ENCODE measurements around the gene ARID1B. TPM values are rescaled to one million over a fixed set of nuclear protein-coding genes. Genes with fewer than 3 reads are reported as not detected.
A peak's percentile ranks its signal among the peaks of the same experiment; 100 is the strongest.

Gene ARID1B
- total RNA-seq, 2 donors from 2014 or later, result 66.7 to 67.3 TPM

DNA sequence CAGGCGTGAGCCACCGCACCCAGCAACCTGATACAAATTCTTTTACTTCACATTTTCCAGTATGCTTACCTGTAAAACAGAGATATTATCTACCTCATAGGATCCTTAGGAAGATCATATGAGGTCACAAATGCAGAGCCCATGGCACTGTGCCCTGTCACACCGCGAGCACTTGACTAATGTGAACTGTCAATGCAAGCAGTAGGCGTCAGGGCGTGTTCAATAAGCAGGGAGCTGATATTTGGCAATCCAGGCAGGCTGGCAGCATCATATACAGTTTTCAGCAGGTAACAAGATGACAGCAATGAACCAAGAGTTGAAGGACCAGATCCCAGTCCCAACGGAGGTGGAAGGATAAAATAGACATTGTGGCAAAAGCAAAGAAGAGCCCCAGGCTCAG, 14.6 kb upstream of the ARID1B start:
- no peaks in the 10 kb centered on the region for H3K36me3 Mint-ChIP-seq (ENCODE audit: low read depth)
- H3K27ac Mint-ChIP-seq, result no peak overlapping the region
- H3K27me3 Mint-ChIP-seq, result peaks cover 3% of the 10 kb centered on the region
- H3K4me1 Mint-ChIP-seq, result peaks cover 1% of the 10 kb centered on the region
- H3K4me3 Mint-ChIP-seq, result no peak overlapping the region
- ATAC-seq (replicated peaks), result no peak
- H3K9me3 Mint-ChIP-seq, result peaks cover 3% of the 10 kb centered on the region

DNA sequence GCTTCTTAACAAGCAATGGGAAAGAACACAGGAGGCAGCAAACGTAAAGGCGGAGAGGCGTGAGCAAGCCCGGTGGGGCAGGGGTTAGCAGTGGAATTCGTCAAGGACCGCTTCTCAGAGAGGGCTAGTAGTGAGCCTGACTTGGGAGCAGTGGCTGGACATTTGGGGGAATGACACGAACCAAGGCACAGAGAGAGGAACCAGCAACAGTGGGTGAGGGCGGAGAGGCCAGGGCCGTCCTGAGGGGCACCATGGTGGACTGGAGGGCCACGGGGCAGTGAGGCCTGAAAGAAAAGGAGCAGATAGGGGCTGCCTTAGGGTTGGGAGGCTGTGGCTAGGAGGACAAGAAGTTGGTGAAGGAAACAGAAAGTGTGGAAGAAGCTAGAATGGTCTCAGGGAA, 12.1 kb upstream of the ARID1B start:
- Mint-ChIP-seq H3K36me3 (ENCODE audit: low read depth) (no peaks in the 10 kb centered on the region), H3K4me3 (no peak overlapping the region), H3K4me1 (peaks cover 3% of the 10 kb centered on the region), H3K27ac (no peak overlapping the region), H3K27me3 (peaks cover 3% of the 10 kb centered on the region), H3K9me3 (peaks cover 3% of the 10 kb centered on the region)
- ATAC-seq (replicated peaks), result no peak

DNA sequence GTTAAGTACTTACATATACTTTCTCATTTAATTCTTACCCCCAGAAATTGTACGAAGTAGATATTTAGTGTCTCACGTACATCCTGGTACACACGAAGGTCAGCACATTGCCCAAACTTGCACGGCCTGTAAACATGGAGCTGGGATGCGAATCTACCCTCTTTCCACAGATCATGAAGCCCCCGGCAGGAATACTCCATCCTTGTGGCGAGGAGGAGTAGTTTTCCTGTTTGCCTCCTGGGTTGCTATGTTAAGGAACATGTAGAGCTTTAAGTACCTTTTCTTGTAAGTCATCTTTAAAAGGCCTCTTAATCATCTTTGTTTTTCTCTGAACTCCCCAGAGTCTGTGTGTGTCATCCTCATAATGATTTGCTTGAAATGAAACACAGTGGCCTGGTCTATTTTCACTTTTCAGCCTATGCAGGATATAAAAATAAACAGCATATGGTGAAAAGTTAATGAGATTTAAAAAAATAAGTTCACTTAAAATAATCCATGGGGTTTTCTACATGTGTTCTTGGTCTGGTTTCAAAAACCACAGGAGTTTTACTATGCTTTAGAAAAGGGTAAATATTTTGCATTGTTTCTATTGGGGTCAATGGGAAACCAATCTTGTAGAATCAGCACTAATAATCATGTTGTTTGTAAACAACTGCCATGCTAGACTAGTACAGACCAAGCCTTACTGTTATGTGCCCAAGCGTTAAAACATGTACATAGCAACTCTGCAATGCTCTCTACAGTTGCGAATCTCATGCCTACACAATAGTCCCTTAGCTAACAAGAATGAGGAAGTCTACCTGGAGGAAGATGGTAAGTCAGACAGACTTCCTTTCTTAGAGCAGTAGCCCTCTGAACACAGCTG, 9.3 kb upstream of the ARID1B start:
- Mint-ChIP-seq H3K9me3 (peaks cover 3% of the 10 kb centered on the region), H3K36me3 (ENCODE audit: low read depth) (no peaks in the 10 kb centered on the region), H3K27me3 (no peaks in the 10 kb centered on the region), H3K4me3 (no peak overlapping the region), H3K27ac (peak overlapping the region; percentile 54), H3K4me1 (peaks cover 3% of the 10 kb centered on the region)
- peak; percentile 75 for ATAC-seq (replicated peaks)

DNA sequence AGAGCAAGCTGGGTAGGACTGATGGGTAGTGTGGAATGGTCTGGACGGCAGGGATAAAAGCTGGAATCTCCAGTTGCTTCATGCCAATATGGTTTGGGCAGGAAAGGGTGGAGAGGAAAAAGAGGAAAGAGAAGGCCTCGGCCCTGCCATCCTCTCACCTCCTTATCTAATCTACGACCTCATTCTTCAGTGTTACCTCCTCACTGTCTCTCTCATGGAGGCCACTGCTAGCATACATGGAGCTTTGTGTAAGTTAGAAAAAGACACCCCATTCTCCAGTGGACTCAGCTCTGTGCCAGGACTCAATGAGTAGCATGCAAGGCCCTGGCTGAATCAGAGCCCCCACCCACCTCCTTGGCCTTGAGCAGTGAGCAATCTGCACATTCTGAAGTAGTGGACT, 6.1 kb upstream of the ARID1B start:
- H3K27ac Mint-ChIP-seq, result no peak overlapping the region

DNA sequence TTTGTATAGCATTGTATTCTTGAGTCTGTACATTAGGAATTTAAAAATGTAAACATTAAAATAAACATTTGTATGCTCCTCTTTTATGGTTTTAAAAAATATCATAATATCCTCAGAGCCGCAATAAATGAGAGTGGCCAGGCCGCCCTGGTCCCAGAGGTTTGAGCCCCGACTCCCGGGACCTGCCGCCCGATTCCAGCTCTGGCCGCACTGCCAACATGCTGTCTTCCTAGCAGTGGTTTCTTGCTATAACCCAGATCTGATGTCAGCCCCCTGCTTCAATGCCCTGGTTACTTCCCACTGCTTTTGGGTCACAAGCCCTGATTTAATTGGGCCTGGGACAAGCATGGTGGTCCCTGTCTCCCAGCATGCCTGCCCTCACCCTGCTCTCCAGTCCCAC, 5.4 kb upstream of the ARID1B start:
- H3K4me1 Mint-ChIP-seq, result peaks cover 9% of the 10 kb centered on the region
- peaks cover 5% of the 10 kb centered on the region for H3K36me3 Mint-ChIP-seq (ENCODE audit: low read depth)
- no peak for ATAC-seq (replicated peaks)
- H3K4me3 Mint-ChIP-seq, result no peak overlapping the region
- H3K27ac Mint-ChIP-seq, result no peak overlapping the region
- no peaks in the 10 kb centered on the region for H3K9me3 Mint-ChIP-seq
- H3K27me3 Mint-ChIP-seq, result no peaks in the 10 kb centered on the region

More for the DNA sequence above, 6.1 kb upstream of the ARID1B start:
- Mint-ChIP-seq H3K4me1 (peaks cover 9% of the 10 kb centered on the region), H3K27me3 (no peaks in the 10 kb centered on the region), H3K4me3 (no peak overlapping the region), H3K36me3 (ENCODE audit: low read depth) (no peaks in the 10 kb centered on the region), H3K9me3 (peaks cover 3% of the 10 kb centered on the region)
- no peak for ATAC-seq (replicated peaks)

DNA sequence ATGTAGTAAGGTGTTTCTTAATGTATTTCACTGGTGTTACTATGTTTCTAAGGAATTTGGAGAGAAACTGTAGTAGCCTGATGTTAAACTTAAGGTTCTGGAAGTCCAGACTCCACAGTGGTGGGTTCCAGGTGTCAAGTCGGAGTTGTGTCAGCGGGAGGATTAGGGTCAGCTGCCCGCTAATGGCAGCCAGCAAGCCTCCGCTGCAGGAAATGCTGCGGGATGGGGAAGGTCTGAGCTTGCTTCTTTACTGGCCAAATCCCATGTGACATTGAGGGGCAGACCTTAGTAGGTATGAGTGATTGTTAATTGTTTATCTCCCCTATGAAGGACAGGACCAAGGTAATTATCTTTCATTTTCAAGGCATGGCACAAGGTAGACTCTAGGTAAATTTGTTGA, 3.7 kb upstream of the ARID1B start:
- Mint-ChIP-seq H3K9me3 (no peaks in the 10 kb centered on the region), H3K4me1 (peaks cover 6% of the 10 kb centered on the region), H3K27ac (no peak overlapping the region), H3K27me3 (no peaks in the 10 kb centered on the region), H3K4me3 (no peak overlapping the region), H3K36me3 (ENCODE audit: low read depth) (peaks cover 12% of the 10 kb centered on the region)
- ATAC-seq (replicated peaks), result no peak

DNA sequence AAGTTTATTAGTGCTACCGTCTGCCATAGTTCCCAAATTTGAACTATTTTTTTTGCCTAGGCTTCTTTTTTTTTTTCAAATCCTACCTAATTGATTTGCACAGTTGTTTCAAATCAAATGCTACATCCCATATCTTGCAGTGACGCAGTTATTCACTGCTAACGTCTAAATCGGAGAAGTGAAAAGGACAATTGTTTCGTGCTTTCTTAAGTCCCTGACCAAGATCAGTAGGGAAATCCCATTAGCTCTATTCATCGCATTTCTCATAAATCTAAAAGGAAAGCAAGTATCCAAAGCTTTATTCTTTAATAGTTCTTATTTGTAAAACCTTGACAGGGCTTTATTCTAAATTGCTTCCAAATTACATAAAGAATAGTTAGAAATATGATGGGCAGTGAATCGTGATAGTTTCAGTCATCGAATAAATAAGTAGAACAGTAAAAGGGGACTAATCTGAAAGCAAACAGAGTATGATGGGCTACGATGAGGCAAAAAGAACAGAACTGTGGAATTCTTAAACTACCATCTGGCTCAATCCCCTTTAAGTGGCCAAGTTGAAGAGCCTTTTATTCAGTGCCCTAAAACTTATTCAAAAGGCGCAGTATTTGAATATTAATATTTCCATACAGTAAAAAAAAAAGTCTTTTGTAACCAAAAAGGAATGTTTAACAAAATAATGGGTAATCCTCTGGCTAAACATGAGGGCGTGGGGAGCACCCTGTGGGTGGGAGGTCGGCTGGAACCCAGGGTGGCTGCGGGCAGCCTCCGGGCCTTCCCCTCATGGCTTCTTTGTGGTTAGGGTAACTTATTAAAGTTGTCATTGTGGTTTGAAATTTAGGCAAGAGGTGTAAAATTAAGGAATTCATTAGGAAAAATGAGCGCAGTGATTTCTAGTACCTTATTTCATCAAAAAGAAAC, 3.0 kb upstream of the ARID1B start:
- H3K4me1 Mint-ChIP-seq, result peaks cover 6% of the 10 kb centered on the region
- H3K36me3 Mint-ChIP-seq (ENCODE audit: low read depth), result peaks cover 12% of the 10 kb centered on the region
- H3K9me3 Mint-ChIP-seq, result no peaks in the 10 kb centered on the region
- ATAC-seq (replicated peaks), result no peak
- no peak overlapping the region for H3K4me3 Mint-ChIP-seq
- no peak overlapping the region for H3K27ac Mint-ChIP-seq
- H3K27me3 Mint-ChIP-seq, result no peaks in the 10 kb centered on the region

DNA sequence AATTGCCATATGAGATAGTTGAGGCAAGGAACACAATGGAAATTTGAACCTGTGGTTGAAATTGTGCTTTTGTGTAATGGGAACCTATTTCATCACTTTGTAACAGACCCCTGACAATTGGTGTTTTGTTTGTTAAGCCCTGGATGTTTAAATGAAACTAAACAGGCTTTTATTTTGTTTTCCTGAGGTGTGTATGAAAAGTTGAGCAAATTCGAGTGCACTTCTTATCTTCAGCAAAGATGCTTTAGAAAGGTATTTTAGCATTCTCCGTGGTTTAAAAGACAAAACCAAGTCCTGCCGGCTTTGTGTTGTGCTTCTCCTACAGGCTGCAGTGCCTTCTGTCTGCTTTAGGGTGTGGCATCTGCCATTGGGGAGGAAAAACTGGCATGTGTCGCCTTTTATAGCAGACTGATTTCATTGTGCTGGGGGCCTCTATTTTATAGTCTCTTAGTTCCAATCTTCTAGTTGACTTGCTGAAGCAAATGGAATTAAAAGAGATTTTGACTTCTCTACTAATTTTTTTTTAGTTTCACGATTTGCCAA, 2.2 kb upstream of the ARID1B start:
- H3K4me1 Mint-ChIP-seq, result peaks cover 6% of the 10 kb centered on the region
- no peaks in the 10 kb centered on the region for H3K27me3 Mint-ChIP-seq
- peaks cover 13% of the 10 kb centered on the region for H3K36me3 Mint-ChIP-seq (ENCODE audit: low read depth)
- ATAC-seq (replicated peaks), result no peak
- H3K27ac Mint-ChIP-seq, result no peak overlapping the region
- no peaks in the 10 kb centered on the region for H3K9me3 Mint-ChIP-seq
- no peak overlapping the region for H3K4me3 Mint-ChIP-seq

DNA sequence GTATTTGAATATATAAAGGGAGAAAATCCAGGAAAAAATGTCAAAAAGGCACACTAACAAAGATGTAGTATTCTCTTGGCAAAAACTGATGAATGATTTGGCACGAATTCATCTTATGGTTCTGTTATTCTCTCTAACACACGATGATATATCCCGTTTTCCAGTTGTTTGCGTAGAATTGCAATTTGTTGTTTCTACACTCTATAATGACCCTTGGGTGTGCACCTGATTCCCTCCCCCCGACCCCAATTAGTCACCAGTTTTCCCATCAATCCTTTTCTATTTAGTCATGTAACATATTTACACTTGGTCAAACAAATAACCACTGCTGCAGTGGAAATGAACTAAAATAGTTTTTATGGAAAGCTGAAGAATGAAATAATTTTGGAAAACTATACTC, 1.5 kb upstream of the ARID1B start:
- no peaks in the 10 kb centered on the region for H3K27me3 Mint-ChIP-seq
- H3K36me3 Mint-ChIP-seq (ENCODE audit: low read depth), result peaks cover 20% of the 10 kb centered on the region
- no peak overlapping the region for H3K27ac Mint-ChIP-seq
- no peaks in the 10 kb centered on the region for H3K9me3 Mint-ChIP-seq
- ATAC-seq (replicated peaks), result no peak
- H3K4me3 Mint-ChIP-seq, result peak overlapping the region; percentile 92
- peaks cover 6% of the 10 kb centered on the region for H3K4me1 Mint-ChIP-seq

DNA sequence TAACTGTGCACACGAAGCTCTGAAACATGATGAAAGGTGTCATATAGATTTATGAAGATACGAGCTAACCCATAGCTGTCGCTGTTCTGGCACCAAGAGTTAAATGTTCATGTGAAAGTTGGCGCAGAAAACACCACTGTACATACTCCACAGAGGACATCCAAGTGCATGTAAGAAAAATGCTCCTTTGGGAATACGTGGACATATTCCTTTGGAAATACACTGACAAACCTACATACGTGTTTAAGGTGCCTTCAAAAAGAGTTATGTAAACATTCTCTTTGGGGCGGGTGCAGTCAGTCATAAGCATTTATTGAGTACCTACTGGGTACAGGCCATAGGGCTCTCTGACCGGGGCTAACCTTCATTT, 723 bp upstream of the ARID1B start:
- Mint-ChIP-seq H3K27me3 (no peaks in the 10 kb centered on the region), H3K9me3 (no peaks in the 10 kb centered on the region), H3K4me1 (peaks cover 6% of the 10 kb centered on the region)

DNA sequence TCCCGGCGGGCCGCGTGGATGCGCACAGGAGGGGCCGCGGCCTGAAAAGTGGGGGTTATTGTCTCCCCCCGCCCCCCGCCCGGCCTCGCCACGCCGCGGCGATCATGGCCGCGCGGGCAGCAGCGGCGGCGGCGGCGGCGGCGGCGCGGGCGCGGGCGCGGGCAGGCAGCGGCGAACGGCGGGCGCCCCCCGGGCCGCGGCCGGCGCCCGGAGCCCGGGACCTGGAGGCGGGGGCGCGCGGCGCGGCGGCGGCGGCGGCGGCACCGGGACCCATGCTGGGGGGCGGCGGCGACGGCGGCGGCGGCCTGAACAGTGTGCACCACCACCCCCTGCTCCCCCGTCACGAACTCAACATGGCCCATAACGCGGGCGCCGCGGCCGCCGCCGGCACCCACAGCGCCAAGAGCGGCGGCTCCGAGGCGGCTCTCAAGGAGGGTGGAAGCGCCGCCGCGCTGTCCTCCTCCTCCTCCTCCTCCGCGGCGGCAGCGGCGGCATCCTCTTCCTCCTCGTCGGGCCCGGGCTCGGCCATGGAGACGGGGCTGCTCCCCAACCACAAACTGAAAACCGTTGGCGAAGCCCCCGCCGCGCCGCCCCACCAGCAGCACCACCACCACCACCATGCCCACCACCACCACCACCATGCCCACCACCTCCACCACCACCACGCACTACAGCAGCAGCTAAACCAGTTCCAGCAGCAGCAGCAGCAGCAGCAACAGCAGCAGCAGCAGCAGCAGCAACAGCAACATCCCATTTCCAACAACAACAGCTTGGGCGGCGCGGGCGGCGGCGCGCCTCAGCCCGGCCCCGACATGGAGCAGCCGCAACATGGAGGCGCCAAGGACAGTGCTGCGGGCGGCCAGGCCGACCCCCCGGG, 637 bp downstream of the ARID1B start:
- Mint-ChIP-seq H3K4me1 (peaks cover 6% of the 10 kb centered on the region), H3K27me3 (no peaks in the 10 kb centered on the region), H3K4me3 (peak overlapping the region; percentile 92), H3K27ac (peak overlapping the region; percentile 94), H3K9me3 (no peaks in the 10 kb centered on the region), H3K36me3 (ENCODE audit: low read depth) (peaks cover 34% of the 10 kb centered on the region)
- peak; percentile 30 for ATAC-seq (replicated peaks)

More for the DNA sequence above, 723 bp upstream of the ARID1B start:
- no peak for ATAC-seq (replicated peaks)
- H3K36me3 Mint-ChIP-seq (ENCODE audit: low read depth), result peaks cover 27% of the 10 kb centered on the region
- peak overlapping the region; percentile 94 for H3K27ac Mint-ChIP-seq
- H3K4me3 Mint-ChIP-seq, result peak overlapping the region; percentile 92

DNA sequence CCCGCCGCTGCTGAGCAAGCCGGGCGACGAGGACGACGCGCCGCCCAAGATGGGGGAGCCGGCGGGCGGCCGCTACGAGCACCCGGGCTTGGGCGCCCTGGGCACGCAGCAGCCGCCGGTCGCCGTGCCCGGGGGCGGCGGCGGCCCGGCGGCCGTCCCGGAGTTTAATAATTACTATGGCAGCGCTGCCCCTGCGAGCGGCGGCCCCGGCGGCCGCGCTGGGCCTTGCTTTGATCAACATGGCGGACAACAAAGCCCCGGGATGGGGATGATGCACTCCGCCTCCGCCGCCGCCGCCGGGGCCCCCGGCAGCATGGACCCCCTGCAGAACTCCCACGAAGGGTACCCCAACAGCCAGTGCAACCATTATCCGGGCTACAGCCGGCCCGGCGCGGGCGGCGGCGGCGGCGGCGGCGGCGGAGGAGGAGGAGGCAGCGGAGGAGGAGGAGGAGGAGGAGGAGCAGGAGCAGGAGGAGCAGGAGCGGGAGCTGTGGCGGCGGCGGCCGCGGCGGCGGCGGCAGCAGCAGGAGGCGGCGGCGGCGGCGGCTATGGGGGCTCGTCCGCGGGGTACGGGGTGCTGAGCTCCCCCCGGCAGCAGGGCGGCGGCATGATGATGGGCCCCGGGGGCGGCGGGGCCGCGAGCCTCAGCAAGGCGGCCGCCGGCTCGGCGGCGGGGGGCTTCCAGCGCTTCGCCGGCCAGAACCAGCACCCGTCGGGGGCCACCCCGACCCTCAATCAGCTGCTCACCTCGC, 1.5 kb downstream of the ARID1B start:
- Mint-ChIP-seq H3K9me3 (no peaks in the 10 kb centered on the region), H3K4me3 (peak overlapping the region; percentile 92), H3K27ac (peak overlapping the region; percentile 94), H3K4me1 (peaks cover 8% of the 10 kb centered on the region), H3K36me3 (ENCODE audit: low read depth) (peaks cover 34% of the 10 kb centered on the region), H3K27me3 (no peaks in the 10 kb centered on the region)
- ATAC-seq (replicated peaks), result peak; percentile 2

Measured in activated T-helper 17 cell treated with anti-CD3 and anti-CD28 coated beads, Interleukin-2, amount 50 U/mL, for 72 hours (primary cell).